Measurements from ENCODE around the gene RPL7A. TPM values are rescaled to one million over a fixed set of nuclear protein-coding genes. Genes with fewer than 3 reads are reported as not detected.
"Not testable (repeated sequence)": the region's sequence is repeated elsewhere in the genome, so short reads cannot be mapped to it uniquely, and the experiment has no call there.

RPL7A gene
- total and polyA plus RNA-seq, 2 donors from 2014 or later, result 1,502 to 2,097 TPM

DNA sequence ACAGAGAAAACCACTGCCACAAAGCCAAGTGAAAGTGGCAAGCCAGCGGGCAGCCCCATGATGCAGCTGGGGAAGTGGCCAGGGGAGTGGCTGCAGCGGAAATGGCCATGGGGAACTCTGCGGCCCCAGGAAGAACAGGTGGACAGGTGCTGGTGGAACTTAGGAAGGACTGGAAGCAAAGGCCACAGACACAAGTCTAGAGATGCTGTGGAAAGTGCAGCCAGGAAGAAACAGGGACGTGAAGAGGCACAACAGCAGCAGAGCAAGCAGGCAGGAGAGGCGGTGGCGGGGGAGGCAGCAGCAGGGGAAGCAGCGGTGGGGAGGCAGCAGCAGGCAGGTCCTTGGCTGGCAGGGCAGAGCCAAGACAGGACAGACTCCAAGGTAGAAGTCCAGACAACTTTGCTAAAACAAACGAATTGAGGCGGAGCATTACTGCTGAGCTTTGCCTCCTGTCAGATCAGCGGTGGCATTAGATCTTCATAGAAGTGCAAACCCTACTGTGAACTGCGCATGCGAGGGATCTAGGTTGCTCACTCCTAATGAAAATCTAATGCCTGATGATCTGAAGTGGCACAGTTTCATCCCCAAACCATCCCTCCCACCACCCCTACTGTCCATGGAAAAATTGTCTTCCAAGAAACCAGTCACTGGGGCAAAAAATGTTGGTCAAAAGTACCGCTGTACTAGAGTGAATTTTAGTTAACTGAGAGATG, 23.9 kb upstream of the RPL7A start:
- FAIRE-seq, result no peak
- H3K36me3 ChIP-seq (ENCODE audit: control insufficient read depth in 2 of 3, insufficient read depth in 3 of 3, low read length in 3 of 3), result no peaks in the 10 kb centered on the region
- intact Hi-C loops (cut with DNase I), result no loop called here
- H3K4me1 ChIP-seq (ENCODE audit: control insufficient read depth in 2 of 3, insufficient read depth in 2 of 3, low read depth in 1 of 3, low read length in 3 of 3), result peaks cover 0 to 3% (median 0%) of the 10 kb centered on the region in 3 donors
- no peak overlapping the region for H3K9ac ChIP-seq (ENCODE audit: low read length in 3 of 3)
- TF ChIP-seq, protein P1, sequence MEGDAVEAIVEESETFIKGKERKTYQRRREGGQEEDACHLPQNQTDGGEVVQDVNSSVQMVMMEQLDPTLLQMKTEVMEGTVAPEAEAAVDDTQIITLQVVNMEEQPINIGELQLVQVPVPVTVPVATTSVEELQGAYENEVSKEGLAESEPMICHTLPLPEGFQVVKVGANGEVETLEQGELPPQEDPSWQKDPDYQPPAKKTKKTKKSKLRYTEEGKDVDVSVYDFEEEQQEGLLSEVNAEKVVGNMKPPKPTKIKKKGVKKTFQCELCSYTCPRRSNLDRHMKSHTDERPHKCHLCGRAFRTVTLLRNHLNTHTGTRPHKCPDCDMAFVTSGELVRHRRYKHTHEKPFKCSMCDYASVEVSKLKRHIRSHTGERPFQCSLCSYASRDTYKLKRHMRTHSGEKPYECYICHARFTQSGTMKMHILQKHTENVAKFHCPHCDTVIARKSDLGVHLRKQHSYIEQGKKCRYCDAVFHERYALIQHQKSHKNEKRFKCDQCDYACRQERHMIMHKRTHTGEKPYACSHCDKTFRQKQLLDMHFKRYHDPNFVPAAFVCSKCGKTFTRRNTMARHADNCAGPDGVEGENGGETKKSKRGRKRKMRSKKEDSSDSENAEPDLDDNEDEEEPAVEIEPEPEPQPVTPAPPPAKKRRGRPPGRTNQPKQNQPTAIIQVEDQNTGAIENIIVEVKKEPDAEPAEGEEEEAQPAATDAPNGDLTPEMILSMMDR (IDR thresholded peaks at IDR 0.05; ENCODE audit: borderline replicate concordance, extremely low read depth, insufficient read depth), result no peak
- H3K4me3 ChIP-seq (ENCODE audit: low read length in 3 of 3), result no peak overlapping the region
- no peak overlapping the region for H3K27ac ChIP-seq (ENCODE audit: low read depth in 2 of 2, low read length in 2 of 2)
- no peaks in the 10 kb centered on the region for H3K9me3 ChIP-seq (ENCODE audit: control insufficient read depth in 2 of 3, insufficient read depth in 1 of 3, low read length in 3 of 3)
- peak in 1 of 5 donors; percentile 43 for DNase-seq
- no peaks in the 10 kb centered on the region for H3K27me3 ChIP-seq (ENCODE audit: control insufficient read depth, insufficient read depth, low read length)

DNA sequence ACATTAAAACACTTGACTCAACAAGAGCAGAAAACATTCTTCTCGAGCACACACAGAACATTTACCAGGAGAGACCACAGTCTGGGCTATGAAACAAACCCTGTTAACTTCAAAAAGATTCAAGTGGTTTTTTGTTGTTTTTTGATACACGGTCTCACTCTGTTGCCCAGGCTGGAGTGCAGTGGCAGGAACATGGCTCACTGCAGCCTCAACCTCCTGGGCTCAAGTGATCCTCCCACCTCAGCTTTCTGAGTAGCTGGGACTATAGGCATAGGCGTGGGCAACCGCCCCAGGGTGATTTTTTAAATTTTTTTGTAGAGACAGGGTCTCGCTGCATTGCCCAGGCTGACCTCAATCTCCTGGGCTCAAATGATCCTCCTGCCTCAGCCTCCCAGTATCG, 21.0 kb upstream of the RPL7A start:
- FAIRE-seq; H3K9ac ChIP-seq (ENCODE audit: low read length in 3 of 3); H3K4me3 ChIP-seq (ENCODE audit: low read length in 3 of 3); H3K27me3 ChIP-seq (ENCODE audit: control insufficient read depth, insufficient read depth, low read length); H3K4me1 ChIP-seq (ENCODE audit: control insufficient read depth in 2 of 3, insufficient read depth in 2 of 3, low read depth in 1 of 3, low read length in 3 of 3); H3K9me3 ChIP-seq (ENCODE audit: control insufficient read depth in 2 of 3, insufficient read depth in 1 of 3, low read length in 3 of 3); intact Hi-C loops (cut with DNase I); DNase-seq; H3K36me3 ChIP-seq (ENCODE audit: control insufficient read depth in 2 of 3, insufficient read depth in 3 of 3, low read length in 3 of 3); H3K27ac ChIP-seq (ENCODE audit: low read depth in 2 of 2, low read length in 2 of 2): not testable (repeated sequence)

DNA sequence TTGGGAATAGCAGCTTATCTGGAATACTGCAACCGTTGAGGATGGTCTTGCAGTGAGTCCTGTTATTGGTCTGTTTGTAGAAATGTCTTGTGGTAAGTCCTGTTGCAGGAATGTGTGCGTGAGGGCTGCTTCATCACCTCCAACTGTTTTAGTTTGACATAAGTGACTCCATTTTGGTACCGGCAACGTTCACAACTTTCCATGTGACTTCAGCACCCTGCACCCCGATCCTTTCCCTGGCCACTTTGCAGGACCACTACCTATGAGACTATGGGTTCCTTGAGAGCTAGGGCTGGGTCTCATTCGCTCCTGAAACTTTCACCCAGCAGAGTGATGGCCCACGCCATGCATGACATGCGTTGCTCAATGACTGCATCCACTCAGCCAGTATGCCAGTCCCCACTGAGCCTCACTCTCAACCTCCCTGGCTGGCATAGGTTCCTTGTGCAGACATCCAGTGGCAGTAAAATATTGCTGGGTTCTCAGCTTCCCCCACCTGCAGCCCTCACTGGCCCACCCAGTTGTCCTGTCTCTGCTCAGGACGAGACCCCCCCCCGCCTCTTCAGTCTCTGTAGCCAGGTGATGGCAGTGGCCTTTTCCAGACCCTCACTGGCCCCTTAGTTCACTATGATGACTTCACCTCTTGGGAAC, 20.1 kb upstream of the RPL7A start:
- H3K36me3 ChIP-seq (ENCODE audit: control insufficient read depth in 2 of 3, insufficient read depth in 3 of 3, low read length in 3 of 3), result peaks cover 0 to 10% (median 9%) of the 10 kb centered on the region in 3 donors
- H3K4me1 ChIP-seq (ENCODE audit: control insufficient read depth in 2 of 3, insufficient read depth in 2 of 3, low read depth in 1 of 3, low read length in 3 of 3), result peaks cover 0 to 3% (median 0%) of the 10 kb centered on the region in 3 donors
- H3K27me3 ChIP-seq (ENCODE audit: control insufficient read depth, insufficient read depth, low read length), result no peaks in the 10 kb centered on the region
- intact Hi-C loops (cut with DNase I), result no loop called here
- DNase-seq (peak in 2 of 5 donors; percentile 34 to 41), FAIRE-seq (no peak)
- TF ChIP-seq, protein P1 (IDR thresholded peaks at IDR 0.05; ENCODE audit: borderline replicate concordance, extremely low read depth, insufficient read depth), result no peak
- no peaks in the 10 kb centered on the region for H3K9me3 ChIP-seq (ENCODE audit: control insufficient read depth in 2 of 3, insufficient read depth in 1 of 3, low read length in 3 of 3)
- no peak overlapping the region for H3K4me3 ChIP-seq (ENCODE audit: low read length in 3 of 3)
- no peak overlapping the region for H3K9ac ChIP-seq (ENCODE audit: low read length in 3 of 3)
- no peak overlapping the region for H3K27ac ChIP-seq (ENCODE audit: low read depth in 2 of 2, low read length in 2 of 2)

Data from kidney (tissue), 14 donors.